Suprapubic skin (tissue), 4 donors: Measurements from ENCODE around the gene RAPGEF3. TPM values are rescaled to one million over a fixed set of nuclear protein-coding genes. Genes with fewer than 3 reads are reported as not detected.
A peak's percentile ranks its signal among the peaks of the same experiment; 100 is the strongest.

Experiments used
- DNase-seq, 2 donors: peaks; one replicate each; pipeline ENCODE4 v3.0.0-alpha.2; 2019; ENCODE audit warnings: low spot score in 2 of 2
- H3K27ac ChIP-seq: fragments of 200-600 bp; sonication (generic); one replicate; pipeline ENCODE4 v1.5.1; 2019
- H3K27me3 ChIP-seq: fragments of 200-600 bp; sonication (generic); one replicate; pipeline ENCODE4 v1.5.1; 2019
- H3K36me3 ChIP-seq: fragments of 200-600 bp; sonication (generic); one replicate; pipeline ENCODE4 v1.5.1; 2019
- H3K4me1 ChIP-seq: fragments of 200-600 bp; sonication (generic); one replicate; pipeline ENCODE4 v1.5.1; 2019
- H3K4me3 ChIP-seq: fragments of 200-600 bp; sonication (generic); one replicate; pipeline ENCODE4 v1.5.1; 2019; ENCODE audit warnings: mild to moderate bottlenecking
- H3K9me3 ChIP-seq: fragments of 200-600 bp; sonication (generic); one replicate; pipeline ENCODE4 v1.5.1; 2019
- CTCF ChIP-seq, 2 donors: fragments of 200-600 bp in 1 of 2; fragments of 450-650 bp in 1 of 2; sonication (generic) in 1 of 2; IDR thresholded peaks; one replicate each; pipeline ENCODE4 v1.5.1; 2016 to 2019; ENCODE audit warnings: antibody characterized with exemption in 2 of 2, mild to moderate bottlenecking in 1 of 2, moderate library complexity in 1 of 2
- EP300 ChIP-seq: sonication (generic); formaldehyde crosslinking; IDR thresholded peaks from one replicate; pipeline ENCODE4 v1.6.1; 2017; ENCODE audit warnings: antibody characterized with exemption
- POLR2A ChIP-seq, 2 donors: fragments of 450-650 bp; IDR thresholded peaks; one replicate each; pipeline ENCODE4 v1.6.1; 2017; ENCODE audit warnings: antibody characterized with exemption in 2 of 2, mild to moderate bottlenecking in 2 of 2, moderate library complexity in 2 of 2
- POLR2AphosphoS5 ChIP-seq, 3 donors: sonication (generic); formaldehyde crosslinking; IDR thresholded peaks; one replicate each; pipeline ENCODE4 v1.6.1; 2017; ENCODE audit warnings: antibody characterized with exemption in 3 of 3
- WGBS: methylation state at CpG from one replicate; pipeline ENCODE4 v1.1.5; 2018; 5-methylcytosine and 5-hydroxymethylcytosine counted together
- total RNA-seq, 4 donors: library from RNA; depleted of rRNA; stranded (reverse); fragments of >200 nt; gene quantifications; one replicate each; pipeline ENCODE4 v1.1.0, GENCODE V29; 2016

Gene RAPGEF3
- total RNA-seq, 4 donors from 2014 or later = 9.3 to 48.9 (median 20.0) TPM

- no peak for TF ChIP-seq POLR2A (IDR thresholded peaks at IDR 0.05)
- TF ChIP-seq CTCF (IDR thresholded peaks at IDR 0.05) = no peak
- TF ChIP-seq EP300 = no peak
- no peak for TF ChIP-seq POLR2AphosphoS5 (IDR thresholded peaks at IDR 0.05)
- peaks cover 10% of the 10 kb centered on the region for H3K36me3 ChIP-seq
- DNase-seq = no peak
- 89% methylated on average over 9 of the region's 9 CpGs for WGBS
- no peaks in the 10 kb centered on the region for H3K27me3 ChIP-seq
- H3K4me1 ChIP-seq = peaks cover 25% of the 10 kb centered on the region
- peak overlapping the region; percentile 100 for H3K4me3 ChIP-seq
- H3K9me3 ChIP-seq = no peaks in the 10 kb centered on the region
- no peak overlapping the region for H3K27ac ChIP-seq
Observed at GRCh38 chr12:47704719-47705118, 54.0 kb downstream of the RAPGEF3 start.

GRCh38 chr12:47700263-47700662 is 58.4 kb downstream of the RAPGEF3 start:
- 95% methylated on average over 2 of the region's 2 CpGs for WGBS
- H3K27me3 ChIP-seq = no peaks in the 10 kb centered on the region
- DNase-seq = no peak
- no peak for TF ChIP-seq CTCF (IDR thresholded peaks at IDR 0.05)
- TF ChIP-seq POLR2A (IDR thresholded peaks at IDR 0.05) = no peak
- no peak for TF ChIP-seq EP300
- no peak for TF ChIP-seq POLR2AphosphoS5 (IDR thresholded peaks at IDR 0.05)
- H3K27ac ChIP-seq = no peak overlapping the region
- H3K36me3 ChIP-seq = peaks cover 35% of the 10 kb centered on the region
- no peak overlapping the region for H3K4me3 ChIP-seq
- H3K9me3 ChIP-seq = no peaks in the 10 kb centered on the region
- peaks cover 9% of the 10 kb centered on the region for H3K4me1 ChIP-seq

GRCh38 chr12:47698631-47699030 is 60.0 kb downstream of the RAPGEF3 start:
- DNase-seq = no peak
- TF ChIP-seq POLR2A (IDR thresholded peaks at IDR 0.05) = no peak
- no peak for TF ChIP-seq CTCF (IDR thresholded peaks at IDR 0.05)
- no peak for TF ChIP-seq EP300
- TF ChIP-seq POLR2AphosphoS5 (IDR thresholded peaks at IDR 0.05) = no peak
- WGBS = 97% methylated on average over 7 of the region's 7 CpGs
- no peak overlapping the region for H3K27ac ChIP-seq
- H3K9me3 ChIP-seq = no peaks in the 10 kb centered on the region
- H3K4me3 ChIP-seq = no peak overlapping the region
- H3K4me1 ChIP-seq = no peaks in the 10 kb centered on the region
- no peaks in the 10 kb centered on the region for H3K27me3 ChIP-seq
- H3K36me3 ChIP-seq = peaks cover 40% of the 10 kb centered on the region

GRCh38 chr12:47698055-47698454 is 60.6 kb downstream of the RAPGEF3 start:
- Histone ChIP-seq H3K9me3 (no peaks in the 10 kb centered on the region), H3K27ac (no peak overlapping the region), H3K27me3 (no peaks in the 10 kb centered on the region), H3K4me1 (no peaks in the 10 kb centered on the region), H3K36me3 (peaks cover 43% of the 10 kb centered on the region), H3K4me3 (no peak overlapping the region)
- 79% methylated on average over 4 of the region's 4 CpGs for whole genome bisulfite sequencing
- TF ChIP-seq POLR2AphosphoS5 (IDR thresholded peaks at IDR 0.05) = no peak
- no peak for TF ChIP-seq CTCF (IDR thresholded peaks at IDR 0.05)
- no peak for TF ChIP-seq EP300
- TF ChIP-seq POLR2A (IDR thresholded peaks at IDR 0.05) = no peak
- no peak for DNase-seq

- no peaks in the 10 kb centered on the region for H3K9me3 ChIP-seq
- no peak for DNase-seq
- H3K36me3 ChIP-seq = peaks cover 35% of the 10 kb centered on the region
- 90% methylated on average over 2 of the region's 2 CpGs for WGBS
- H3K27ac ChIP-seq = no peak overlapping the region
- H3K4me1 ChIP-seq = no peaks in the 10 kb centered on the region
- no peak for TF ChIP-seq POLR2A (IDR thresholded peaks at IDR 0.05)
- TF ChIP-seq POLR2AphosphoS5 (IDR thresholded peaks at IDR 0.05) = no peak
- TF ChIP-seq CTCF (IDR thresholded peaks at IDR 0.05) = no peak
- no peak for TF ChIP-seq EP300
- no peaks in the 10 kb centered on the region for H3K27me3 ChIP-seq
- no peak overlapping the region for H3K4me3 ChIP-seq
Observed at GRCh38 chr12:47689215-47689614, 69.5 kb downstream of the RAPGEF3 start.
